Mammary epithelial cell (primary cell): ENCODE data around the gene LMO7.

Source experiments
- CTCF ChIP-seq, 2 donors: IDR thresholded peaks in 1 of 2; conservative IDR thresholded peaks in 1 of 2; 2 replicates each; pipeline ENCODE4 v1.5.1; 2011 to 2012; ENCODE audit warnings: inconsistent platforms in 2 of 2, low read length in 2 of 2, mild to moderate bottlenecking in 2 of 2, control low read depth in 1 of 2, low read depth in 1 of 2; ENCODE audit not compliant: insufficient read depth in 1 of 2; ENCODE audit errors: extremely low read depth in 1 of 2
- EZH2 ChIP-seq: IDR thresholded peaks from 2 replicates; pipeline ENCODE4 v1.6.1; 2012; ENCODE audit warnings: low read length, inconsistent platforms, borderline replicate concordance

DNA sequence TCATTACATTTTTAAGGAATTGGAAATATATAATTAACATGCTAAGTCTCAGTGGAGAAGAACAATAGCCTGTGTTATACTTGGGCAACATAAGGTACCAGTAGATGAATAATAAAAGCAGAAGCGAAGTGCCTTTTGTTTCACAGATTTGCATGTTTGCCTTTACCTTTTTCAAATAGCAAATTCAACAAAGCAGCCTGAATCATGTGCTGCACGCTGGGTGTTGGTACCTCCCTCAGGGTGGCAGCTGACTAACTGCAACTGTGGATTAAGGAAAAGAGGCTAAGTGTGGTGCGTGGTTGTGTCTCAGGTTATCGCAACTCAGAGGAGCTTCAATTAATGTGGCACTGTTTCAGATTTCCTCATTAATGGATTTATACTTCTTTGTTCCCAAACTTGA is 189.0 kb downstream of the LMO7 start:
- no peak for TF ChIP-seq EZH2
- no peak for TF ChIP-seq CTCF (conservative IDR thresholded peaks at IDR 0.05 in 1 of 2, IDR thresholded peaks at IDR 0.05 in 1 of 2; ENCODE audit: extremely low read depth in 1 of 2, insufficient read depth in 1 of 2, low read depth in 1 of 2, low read length in 2 of 2)
